ENCODE measurements around the gene PLK3.

Gene PLK3

GRCh38 chr1:44799770-44800584 is at the start of gene PLK3:
PLK3 (plus strand) TSS chr1:44800377; CDS start chr1:44800464, 87 bp downstream.
- no peaks in the 10 kb centered on the region for H3K9me3 ChIP-seq (ENCODE audit: insufficient read depth, low read length)

GRCh38 chr1:44757420-44757819 is 42.8 kb upstream of the PLK3 start:
- Histone ChIP-seq H3K9me2 (replicated peaks; ENCODE audit: insufficient read depth, low read length) (no peaks in the 10 kb centered on the region), H3K9ac (ENCODE audit: low read length) (no peak overlapping the region; the same call in 1 of the 2 replicates), H3K36me3 (ENCODE audit: low read length) (peaks cover 29% of the 10 kb centered on the region), H3F3A (ENCODE audit: insufficient read depth) (no peaks in the 10 kb centered on the region; the same call in 1 of the 2 replicates), H3K79me2 (ENCODE audit: insufficient read depth, low read length) (no peaks in the 10 kb centered on the region), H3K27me3 (ENCODE audit: low read length) (no peaks in the 10 kb centered on the region), H3K4me3 (ENCODE audit: insufficient read depth, low read length, poor library complexity, severe bottlenecking) (no peak overlapping the region), H2AFZ (ENCODE audit: low read depth, low read length, severe bottlenecking) (no peak overlapping the region), H4K20me1 (ENCODE audit: low read depth, low read length) (no peaks in the 10 kb centered on the region), H3K9me3 (ENCODE audit: insufficient read depth, low read length) (no peaks in the 10 kb centered on the region), H3K27ac (ENCODE audit: low read depth, low read length) (peak overlapping the region; percentile 19; the same call in 1 of the 2 replicates), H3K4me2 (ENCODE audit: low read depth, low read length, poor library complexity, severe bottlenecking) (no peak overlapping the region)
- TF ChIP-seq, protein P1, sequence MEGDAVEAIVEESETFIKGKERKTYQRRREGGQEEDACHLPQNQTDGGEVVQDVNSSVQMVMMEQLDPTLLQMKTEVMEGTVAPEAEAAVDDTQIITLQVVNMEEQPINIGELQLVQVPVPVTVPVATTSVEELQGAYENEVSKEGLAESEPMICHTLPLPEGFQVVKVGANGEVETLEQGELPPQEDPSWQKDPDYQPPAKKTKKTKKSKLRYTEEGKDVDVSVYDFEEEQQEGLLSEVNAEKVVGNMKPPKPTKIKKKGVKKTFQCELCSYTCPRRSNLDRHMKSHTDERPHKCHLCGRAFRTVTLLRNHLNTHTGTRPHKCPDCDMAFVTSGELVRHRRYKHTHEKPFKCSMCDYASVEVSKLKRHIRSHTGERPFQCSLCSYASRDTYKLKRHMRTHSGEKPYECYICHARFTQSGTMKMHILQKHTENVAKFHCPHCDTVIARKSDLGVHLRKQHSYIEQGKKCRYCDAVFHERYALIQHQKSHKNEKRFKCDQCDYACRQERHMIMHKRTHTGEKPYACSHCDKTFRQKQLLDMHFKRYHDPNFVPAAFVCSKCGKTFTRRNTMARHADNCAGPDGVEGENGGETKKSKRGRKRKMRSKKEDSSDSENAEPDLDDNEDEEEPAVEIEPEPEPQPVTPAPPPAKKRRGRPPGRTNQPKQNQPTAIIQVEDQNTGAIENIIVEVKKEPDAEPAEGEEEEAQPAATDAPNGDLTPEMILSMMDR (IDR thresholded peaks at IDR 0.05; ENCODE audit: insufficient read depth, low read length, poor library complexity, severe bottlenecking) = no peak
- no peak for TF ChIP-seq EZH2phosphoT487 (conservative IDR thresholded peaks at IDR 0.05; ENCODE audit: low read length)

More at GRCh38 chr1:44799770-44800584, at the start of gene PLK3:
- Histone ChIP-seq H3F3A (ENCODE audit: insufficient read depth) (0 out of 2 replicates have a peak, but pooled peaks cover 6% of the 10 kb centered on the region), H3K9me2 (replicated peaks; ENCODE audit: insufficient read depth, low read length) (no peaks in the 10 kb centered on the region), H2AFZ (ENCODE audit: low read depth, low read length, severe bottlenecking) (peak within 1 kb of the TSS; percentile 72), H3K4me3 (ENCODE audit: insufficient read depth, low read length, poor library complexity, severe bottlenecking) (peak within 1 kb of the TSS; percentile 69), H3K4me2 (ENCODE audit: low read depth, low read length, poor library complexity, severe bottlenecking) (peak within 1 kb of the TSS; percentile 60), H4K20me1 (ENCODE audit: low read depth, low read length) (no peaks in the 10 kb centered on the region), H3K27ac (ENCODE audit: low read depth, low read length) (peak within 1 kb of the TSS; percentile 83), H3K79me2 (ENCODE audit: insufficient read depth, low read length) (no peaks in the 10 kb centered on the region), H3K9ac (ENCODE audit: low read length) (peak within 1 kb of the TSS; percentile 87), H3K27me3 (ENCODE audit: low read length) (no peaks in the 10 kb centered on the region), H3K36me3 (ENCODE audit: low read length) (no peaks in the 10 kb centered on the region)
- TF ChIP-seq, protein P1 (IDR thresholded peaks at IDR 0.05; ENCODE audit: insufficient read depth, low read length, poor library complexity, severe bottlenecking) = peak; percentile 64
- no peak for TF ChIP-seq EZH2phosphoT487 (conservative IDR thresholded peaks at IDR 0.05; ENCODE audit: low read length)

DNA sequence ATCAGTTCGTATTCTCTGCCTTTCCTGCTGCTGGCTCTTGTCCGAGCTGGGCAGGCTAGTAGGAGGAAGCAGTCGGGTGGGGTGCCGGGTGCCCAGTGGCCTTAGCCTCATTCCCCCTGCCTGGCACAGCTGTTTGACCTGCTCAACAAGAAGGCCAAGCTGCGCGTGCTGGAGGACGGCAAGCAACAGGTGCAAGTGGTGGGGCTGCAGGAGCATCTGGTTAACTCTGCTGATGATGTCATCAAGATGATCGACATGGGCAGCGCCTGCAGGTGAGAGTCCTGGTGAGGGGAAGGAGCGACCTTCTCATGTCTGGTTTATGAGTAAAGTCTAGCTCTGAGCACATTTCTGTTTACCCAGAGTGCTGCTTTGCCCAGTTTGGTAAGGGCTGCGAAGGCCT is 41.1 kb upstream of the PLK3 start:
- Histone ChIP-seq H2AFZ (ENCODE audit: low read depth, low read length, severe bottlenecking) (no peak overlapping the region), H3K27me3 (ENCODE audit: low read length) (no peaks in the 10 kb centered on the region), H3F3A (ENCODE audit: insufficient read depth) (no peaks in the 10 kb centered on the region), H3K4me2 (ENCODE audit: low read depth, low read length, poor library complexity, severe bottlenecking) (no peak overlapping the region), H3K4me3 (ENCODE audit: insufficient read depth, low read length, poor library complexity, severe bottlenecking) (no peak overlapping the region), H3K9ac (ENCODE audit: low read length) (no peak overlapping the region), H3K79me2 (ENCODE audit: insufficient read depth, low read length) (no peaks in the 10 kb centered on the region), H3K9me3 (ENCODE audit: insufficient read depth, low read length) (no peaks in the 10 kb centered on the region), H3K36me3 (ENCODE audit: low read length) (peaks cover 17% of the 10 kb centered on the region), H4K20me1 (ENCODE audit: low read depth, low read length) (no peaks in the 10 kb centered on the region), H3K27ac (ENCODE audit: low read depth, low read length) (no peak overlapping the region), H3K9me2 (replicated peaks; ENCODE audit: insufficient read depth, low read length) (no peaks in the 10 kb centered on the region)
- TF ChIP-seq EZH2phosphoT487 (conservative IDR thresholded peaks at IDR 0.05; ENCODE audit: low read length) = no peak
- TF ChIP-seq, protein P1 (IDR thresholded peaks at IDR 0.05; ENCODE audit: insufficient read depth, low read length, poor library complexity, severe bottlenecking) = no peak

Measured in SU-DHL-6 (cell line).